Ectodermal cell (in vitro differentiated cells): ENCODE data around the gene TIPARP.

Source experiments
- H3K27ac ChIP-seq: 2 replicates; pipeline ENCODE4 v1.7.0; 2013; ENCODE audit warnings: mild to moderate bottlenecking, low read depth, low read length; ENCODE audit not compliant: insufficient read depth, poor library complexity, severe bottlenecking
- H3K27me3 ChIP-seq: 2 replicates; pipeline ENCODE4 v1.7.0; 2013; ENCODE audit warnings: mild to moderate bottlenecking, low read length; ENCODE audit not compliant: insufficient read depth, control insufficient read depth, poor library complexity, severe bottlenecking
- H3K36me3 ChIP-seq: one replicate; pipeline ENCODE4 v1.7.0; 2013; ENCODE audit warnings: low read length; ENCODE audit not compliant: control insufficient read depth, insufficient read depth
- H3K4me1 ChIP-seq: one replicate; pipeline ENCODE4 v1.7.0; 2013; ENCODE audit warnings: low read length; ENCODE audit not compliant: control insufficient read depth, insufficient read depth
- H3K4me3 ChIP-seq: 2 replicates; pipeline ENCODE4 v1.7.0; 2013; ENCODE audit warnings: low read depth, low read length, control low read depth; ENCODE audit not compliant: insufficient read depth
- H3K9me3 ChIP-seq: 2 replicates; pipeline ENCODE4 v1.7.0; 2013; ENCODE audit warnings: mild to moderate bottlenecking, low read length, moderate library complexity; ENCODE audit not compliant: control insufficient read depth
- WGBS, 2 experiments: methylation state at CpG; one replicate each; pipeline ENCODE4 v1.1.7; 2013; ENCODE audit warnings: missing lambda C conversion rate in 2 of 2; 5-methylcytosine and 5-hydroxymethylcytosine counted together

The TIPARP gene

GRCh38 chr3:156664011-156664830 lies 10.2 kb upstream of the TIPARP start:
- Histone ChIP-seq H3K4me1 (no peaks in the 10 kb centered on the region), H3K4me3 (no peak overlapping the region), H3K27ac (no peak overlapping the region), H3K27me3 (no peaks in the 10 kb centered on the region), H3K36me3 (no peaks in the 10 kb centered on the region), H3K9me3 (no peaks in the 10 kb centered on the region)
- 92% methylated on average over 7 of the region's 8 CpGs for WGBS, 2 experiments

DNA sequence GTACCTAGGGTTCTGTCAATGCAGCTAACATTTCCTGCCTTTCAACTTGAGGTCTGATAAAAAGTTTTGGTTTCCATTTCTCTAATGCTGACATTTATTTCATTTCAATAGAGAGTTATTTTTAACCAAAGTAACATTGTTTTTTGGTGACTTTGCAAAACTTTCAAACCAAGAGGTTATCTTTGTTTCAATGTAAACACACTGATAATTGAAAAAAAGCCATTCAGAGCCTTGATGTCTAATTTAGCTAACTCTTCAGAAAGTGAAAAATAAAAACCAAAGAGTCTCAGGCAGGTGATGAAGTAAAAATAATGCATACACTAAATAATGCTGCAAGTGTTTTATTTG lies 9.6 kb upstream of the TIPARP start:
- no peaks in the 10 kb centered on the region for H3K27me3 ChIP-seq
- H3K36me3 ChIP-seq, result no peaks in the 10 kb centered on the region
- H3K4me3 ChIP-seq, result no peak overlapping the region
- no peaks in the 10 kb centered on the region for H3K4me1 ChIP-seq
- H3K27ac ChIP-seq, result no peak overlapping the region
- H3K9me3 ChIP-seq, result no peaks in the 10 kb centered on the region

- no peak overlapping the region for H3K4me3 ChIP-seq
- H3K4me1 ChIP-seq, result no peaks in the 10 kb centered on the region
- no peaks in the 10 kb centered on the region for H3K9me3 ChIP-seq
- no peaks in the 10 kb centered on the region for H3K36me3 ChIP-seq
- no peak overlapping the region for H3K27ac ChIP-seq
- H3K27me3 ChIP-seq, result no peaks in the 10 kb centered on the region
- WGBS, 2 experiments, result 78 to 92% methylated on average over 2 of the region's 2 CpGs
Observed at GRCh38 chr3:156665291-156665690, 9.1 kb upstream of the TIPARP start.

- Histone ChIP-seq H3K4me3 (no peak overlapping the region), H3K4me1 (no peaks in the 10 kb centered on the region), H3K9me3 (no peaks in the 10 kb centered on the region), H3K27me3 (no peaks in the 10 kb centered on the region), H3K36me3 (no peaks in the 10 kb centered on the region), H3K27ac (no peak overlapping the region)
- WGBS, 2 experiments, result 85 to 91% methylated on average over 1 of the region's 1 CpG
Observed at GRCh38 chr3:156666073-156666472, 8.3 kb upstream of the TIPARP start.

- WGBS, 2 experiments, result 59 to 60% methylated on average over 3 to 4 of the region's 4 CpGs
- no peaks in the 10 kb centered on the region for H3K4me1 ChIP-seq
- H3K4me3 ChIP-seq, result no peak overlapping the region
- no peaks in the 10 kb centered on the region for H3K36me3 ChIP-seq
- no peak overlapping the region for H3K27ac ChIP-seq
- H3K27me3 ChIP-seq, result no peaks in the 10 kb centered on the region
- no peaks in the 10 kb centered on the region for H3K9me3 ChIP-seq
Observed at GRCh38 chr3:156668073-156668763, 6.2 kb upstream of the TIPARP start.

DNA sequence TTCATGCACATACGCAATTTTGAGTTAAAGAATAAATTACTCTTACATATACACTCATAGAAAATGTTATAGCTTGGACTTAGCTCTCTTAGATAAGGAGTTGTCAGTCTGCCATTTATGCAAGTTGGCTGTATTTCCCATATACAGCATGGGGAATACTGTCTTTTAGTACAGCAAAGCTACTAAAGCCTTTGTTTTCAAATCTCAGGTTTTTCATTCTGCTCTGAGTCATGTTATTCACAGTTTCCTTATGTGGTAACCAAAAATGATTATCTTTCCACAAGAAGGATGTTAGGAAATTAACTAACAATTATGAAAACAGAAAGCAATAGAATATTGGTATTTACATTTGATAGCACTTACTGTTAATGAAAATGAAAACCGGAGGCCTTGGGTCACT lies 4.3 kb upstream of the TIPARP start:
- WGBS, 2 experiments, result 80 to 100% methylated on average over 1 of the region's 2 CpGs
- H3K27me3 ChIP-seq, result no peaks in the 10 kb centered on the region
- no peak overlapping the region for H3K4me3 ChIP-seq
- no peaks in the 10 kb centered on the region for H3K36me3 ChIP-seq
- H3K27ac ChIP-seq, result no peak overlapping the region
- no peaks in the 10 kb centered on the region for H3K9me3 ChIP-seq
- no peaks in the 10 kb centered on the region for H3K4me1 ChIP-seq

GRCh38 chr3:156670652-156671051 lies 3.7 kb upstream of the TIPARP start:
- no peaks in the 10 kb centered on the region for H3K36me3 ChIP-seq
- 96% methylated on average over 2 to 3 of the region's 4 CpGs for WGBS, 2 experiments
- no peak overlapping the region for H3K4me3 ChIP-seq
- peaks cover under 1% of the 10 kb centered on the region for H3K27me3 ChIP-seq
- no peaks in the 10 kb centered on the region for H3K9me3 ChIP-seq
- no peaks in the 10 kb centered on the region for H3K4me1 ChIP-seq
- H3K27ac ChIP-seq, result no peak overlapping the region

DNA sequence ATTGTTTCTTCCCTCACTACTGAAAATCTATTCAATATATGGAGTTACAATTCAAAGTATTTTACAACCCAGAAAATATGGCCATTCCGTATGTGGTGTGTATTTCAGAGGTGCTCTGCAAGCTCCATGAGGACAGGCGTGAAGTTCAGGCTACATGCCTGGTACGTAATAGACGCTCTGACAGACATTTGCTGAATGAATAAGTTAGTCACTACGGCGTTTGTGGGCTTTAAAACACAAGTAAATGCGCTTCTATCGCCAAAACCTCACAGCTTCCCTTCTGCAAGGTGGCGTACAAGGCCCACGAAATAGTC lies 701 bp upstream of the TIPARP start:
- 15% methylated on average over 10 of the region's 10 CpGs for WGBS, 2 experiments
- Histone ChIP-seq H3K4me3 (peak overlapping the region; percentile 53), H3K27me3 (peaks cover 9% of the 10 kb centered on the region), H3K27ac (no peak overlapping the region), H3K4me1 (peaks cover 4% of the 10 kb centered on the region), H3K36me3 (no peaks in the 10 kb centered on the region), H3K9me3 (no peaks in the 10 kb centered on the region)

- Histone ChIP-seq H3K27me3 (peaks cover 9% of the 10 kb centered on the region), H3K9me3 (no peaks in the 10 kb centered on the region), H3K36me3 (no peaks in the 10 kb centered on the region), H3K4me1 (peaks cover 4% of the 10 kb centered on the region), H3K4me3 (peak overlapping the region; percentile 53), H3K27ac (peak overlapping the region; percentile 81)
- WGBS, 2 experiments, result 0% methylated on average over 93 of the region's 93 CpGs
Observed at GRCh38 chr3:156674911-156675829, 780 bp downstream of the TIPARP start.
